ENCODE results near the gene TSHZ2.
"Not testable (repeated sequence)": the region's sequence is repeated elsewhere in the genome, so short reads cannot be mapped to it uniquely, and the experiment has no call there.

Gene TSHZ2

DNA sequence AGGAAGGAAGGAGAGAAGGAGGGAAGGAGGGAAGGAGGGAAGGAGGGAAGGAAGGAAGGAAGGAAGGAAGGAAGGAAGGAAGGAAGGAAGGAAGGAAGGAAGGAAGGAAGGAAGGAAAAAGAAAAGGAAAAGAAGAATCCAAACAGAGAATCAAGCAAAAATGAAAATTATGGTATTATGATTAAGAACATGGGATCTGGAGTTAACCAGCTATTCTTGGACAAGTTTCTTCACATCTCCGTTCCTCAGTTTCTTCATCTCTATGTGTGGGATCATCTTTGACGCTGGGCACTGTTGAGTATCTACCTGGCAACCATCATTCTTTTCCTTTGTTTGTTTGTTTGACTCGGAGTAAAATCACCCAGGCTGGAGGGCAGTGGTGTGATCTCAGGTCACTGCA, 549.9 kb downstream of the TSHZ2 start:
- TF ChIP-seq SUZ12 (IDR thresholded peaks at IDR 0.05; ENCODE audit: extremely low read depth, insufficient read depth, insufficient read length), result no peak
- TF ChIP-seq YY1 (IDR thresholded peaks at IDR 0.05; ENCODE audit: insufficient read depth, insufficient read length), result no peak
- no peak for TF ChIP-seq ZNF274 (IDR thresholded peaks at IDR 0.05; ENCODE audit: low read depth, low read length)
- H3K9ac ChIP-seq (ENCODE audit: insufficient read length, low read depth), result no peak overlapping the region
- H3K4me1 ChIP-seq (ENCODE audit: insufficient read depth, insufficient read length), result no peaks in the 10 kb centered on the region
- H3K9me3 ChIP-seq (ENCODE audit: insufficient read depth, low read length), result no peaks in the 10 kb centered on the region
- no peaks in the 10 kb centered on the region for H3K36me3 ChIP-seq (ENCODE audit: insufficient read depth, insufficient read length, low read length)
- H3K27me3 ChIP-seq (ENCODE audit: insufficient read depth, insufficient read length), result no peaks in the 10 kb centered on the region
- DNase-seq (ENCODE audit: low read depth, low spot score), result no peak
- H3K4me3 ChIP-seq (ENCODE audit: insufficient read length, low read depth), result no peak overlapping the region

GRCh38 chr20:53522696-53523095, 550.5 kb downstream of the TSHZ2 start:
- no peaks in the 10 kb centered on the region for H3K9me3 ChIP-seq (ENCODE audit: insufficient read depth, low read length)
- no peak for TF ChIP-seq SUZ12 (IDR thresholded peaks at IDR 0.05; ENCODE audit: extremely low read depth, insufficient read depth, insufficient read length)
- no peak for TF ChIP-seq YY1 (IDR thresholded peaks at IDR 0.05; ENCODE audit: insufficient read depth, insufficient read length)
- no peak for TF ChIP-seq ZNF274 (IDR thresholded peaks at IDR 0.05; ENCODE audit: low read depth, low read length)
- H3K9ac ChIP-seq (ENCODE audit: insufficient read length, low read depth), result no peak overlapping the region
- DNase-seq (ENCODE audit: low read depth, low spot score), result no peak
- no peaks in the 10 kb centered on the region for H3K27me3 ChIP-seq (ENCODE audit: insufficient read depth, insufficient read length)
- no peaks in the 10 kb centered on the region for H3K36me3 ChIP-seq (ENCODE audit: insufficient read depth, insufficient read length, low read length)
- H3K4me1 ChIP-seq (ENCODE audit: insufficient read depth, insufficient read length), result no peaks in the 10 kb centered on the region
- no peak overlapping the region for H3K4me3 ChIP-seq (ENCODE audit: insufficient read length, low read depth)

GRCh38 chr20:53523615-53524014, 551.5 kb downstream of the TSHZ2 start:
- not testable (repeated sequence) for H3K4me3 ChIP-seq (ENCODE audit: insufficient read length, low read depth); H3K27me3 ChIP-seq (ENCODE audit: insufficient read depth, insufficient read length); H3K9ac ChIP-seq (ENCODE audit: insufficient read length, low read depth); H3K4me1 ChIP-seq (ENCODE audit: insufficient read depth, insufficient read length); H3K36me3 ChIP-seq (ENCODE audit: insufficient read depth, insufficient read length, low read length); H3K9me3 ChIP-seq (ENCODE audit: insufficient read depth, low read length); DNase-seq (ENCODE audit: low read depth, low spot score)

- no peak for DNase-seq (ENCODE audit: low read depth, low spot score)
- no peaks in the 10 kb centered on the region for H3K9me3 ChIP-seq (ENCODE audit: insufficient read depth, low read length)
- no peaks in the 10 kb centered on the region for H3K36me3 ChIP-seq (ENCODE audit: insufficient read depth, insufficient read length, low read length)
- H3K4me1 ChIP-seq (ENCODE audit: insufficient read depth, insufficient read length), result no peaks in the 10 kb centered on the region
- H3K9ac ChIP-seq (ENCODE audit: insufficient read length, low read depth), result no peak overlapping the region
- TF ChIP-seq SUZ12 (IDR thresholded peaks at IDR 0.05; ENCODE audit: extremely low read depth, insufficient read depth, insufficient read length) (no peak), YY1 (IDR thresholded peaks at IDR 0.05; ENCODE audit: insufficient read depth, insufficient read length) (no peak), ZNF274 (IDR thresholded peaks at IDR 0.05; ENCODE audit: low read depth, low read length) (no peak)
- H3K4me3 ChIP-seq (ENCODE audit: insufficient read length, low read depth), result no peak overlapping the region
- no peaks in the 10 kb centered on the region for H3K27me3 ChIP-seq (ENCODE audit: insufficient read depth, insufficient read length)
These were observed 552.6 kb downstream of the TSHZ2 start for GRCh38 chr20:53524589-53525312.

- no peak for TF ChIP-seq YY1 (IDR thresholded peaks at IDR 0.05; ENCODE audit: insufficient read depth, insufficient read length)
- no peak for TF ChIP-seq SUZ12 (IDR thresholded peaks at IDR 0.05; ENCODE audit: extremely low read depth, insufficient read depth, insufficient read length)
- no peak for TF ChIP-seq ZNF274 (IDR thresholded peaks at IDR 0.05; ENCODE audit: low read depth, low read length)
- Histone ChIP-seq H3K4me1 (ENCODE audit: insufficient read depth, insufficient read length) (no peaks in the 10 kb centered on the region), H3K27me3 (ENCODE audit: insufficient read depth, insufficient read length) (no peaks in the 10 kb centered on the region), H3K9me3 (ENCODE audit: insufficient read depth, low read length) (no peaks in the 10 kb centered on the region), H3K4me3 (ENCODE audit: insufficient read length, low read depth) (no peak overlapping the region), H3K36me3 (ENCODE audit: insufficient read depth, insufficient read length, low read length) (no peaks in the 10 kb centered on the region), H3K9ac (ENCODE audit: insufficient read length, low read depth) (no peak overlapping the region)
- DNase-seq (ENCODE audit: low read depth, low spot score), result no peak
These were observed 555.0 kb downstream of the TSHZ2 start for GRCh38 chr20:53527196-53527595.

- TF ChIP-seq YY1 (IDR thresholded peaks at IDR 0.05; ENCODE audit: insufficient read depth, insufficient read length) (no peak), SUZ12 (IDR thresholded peaks at IDR 0.05; ENCODE audit: extremely low read depth, insufficient read depth, insufficient read length) (no peak), ZNF274 (IDR thresholded peaks at IDR 0.05; ENCODE audit: low read depth, low read length) (no peak)
- Histone ChIP-seq H3K27me3 (ENCODE audit: insufficient read depth, insufficient read length) (no peaks in the 10 kb centered on the region), H3K9ac (ENCODE audit: insufficient read length, low read depth) (no peak overlapping the region), H3K4me3 (ENCODE audit: insufficient read length, low read depth) (no peak overlapping the region), H3K36me3 (ENCODE audit: insufficient read depth, insufficient read length, low read length) (no peaks in the 10 kb centered on the region), H3K4me1 (ENCODE audit: insufficient read depth, insufficient read length) (no peaks in the 10 kb centered on the region), H3K9me3 (ENCODE audit: insufficient read depth, low read length) (peaks cover 8% of the 10 kb centered on the region; the same call in 1 of the 2 replicates)
- DNase-seq (ENCODE audit: low read depth, low spot score), result no peak
These were observed 557.5 kb downstream of the TSHZ2 start for GRCh38 chr20:53529658-53530057.

DNA sequence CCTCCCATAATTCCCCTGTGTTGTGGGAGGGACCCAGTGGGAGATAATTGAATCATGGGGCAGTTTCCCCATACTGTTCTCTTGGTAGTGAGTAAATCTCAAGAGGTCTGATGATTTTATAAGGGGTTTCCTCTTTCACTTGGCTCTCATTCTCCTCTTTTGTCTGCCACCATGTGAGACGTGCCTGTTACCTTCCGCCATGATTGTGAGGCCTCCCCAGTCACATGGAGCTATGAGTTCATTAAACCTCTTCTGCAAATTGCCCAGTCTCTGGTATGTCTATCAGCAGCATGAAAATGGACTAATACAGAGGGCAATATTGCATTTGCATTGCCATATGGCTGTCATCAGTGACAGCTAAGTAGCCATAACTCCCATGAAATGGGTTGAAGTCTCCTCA, 558.3 kb downstream of the TSHZ2 start:
- TF ChIP-seq YY1 (IDR thresholded peaks at IDR 0.05; ENCODE audit: insufficient read depth, insufficient read length) (no peak), ZNF274 (IDR thresholded peaks at IDR 0.05; ENCODE audit: low read depth, low read length) (no peak), SUZ12 (IDR thresholded peaks at IDR 0.05; ENCODE audit: extremely low read depth, insufficient read depth, insufficient read length) (no peak)
- H3K9ac ChIP-seq (ENCODE audit: insufficient read length, low read depth), result no peak overlapping the region
- H3K4me3 ChIP-seq (ENCODE audit: insufficient read length, low read depth), result no peak overlapping the region
- H3K27me3 ChIP-seq (ENCODE audit: insufficient read depth, insufficient read length), result no peaks in the 10 kb centered on the region
- H3K4me1 ChIP-seq (ENCODE audit: insufficient read depth, insufficient read length), result no peaks in the 10 kb centered on the region
- H3K36me3 ChIP-seq (ENCODE audit: insufficient read depth, insufficient read length, low read length), result no peaks in the 10 kb centered on the region
- DNase-seq (ENCODE audit: low read depth, low spot score), result no peak
- peaks cover 8% of the 10 kb centered on the region; the same call in 1 of the 2 replicates for H3K9me3 ChIP-seq (ENCODE audit: insufficient read depth, low read length)

- not testable (repeated sequence) for H3K36me3 ChIP-seq (ENCODE audit: insufficient read depth, insufficient read length, low read length); H3K27me3 ChIP-seq (ENCODE audit: insufficient read depth, insufficient read length); DNase-seq (ENCODE audit: low read depth, low spot score); H3K4me1 ChIP-seq (ENCODE audit: insufficient read depth, insufficient read length); H3K9me3 ChIP-seq (ENCODE audit: insufficient read depth, low read length); H3K4me3 ChIP-seq (ENCODE audit: insufficient read length, low read depth); H3K9ac ChIP-seq (ENCODE audit: insufficient read length, low read depth)
These were observed 560.6 kb downstream of the TSHZ2 start for GRCh38 chr20:53532654-53533312.

Data from NT2/D1 (cell line).